Activated CD4-positive, alpha-beta T cell treated with anti-CD3 and anti-CD28 coated beads, Interleukin-2, amount 10 ng/mL, durations not matched to agents 7 days and 5 days (primary cell): ENCODE measurements around the gene CT45A10. TPM values are rescaled to one million over a fixed set of nuclear protein-coding genes. Genes with fewer than 3 reads are reported as not detected.
"Not testable (repeated sequence)": the region's sequence is repeated elsewhere in the genome, so short reads cannot be mapped to it uniquely, and the experiment has no call there.

Experiments
- CTCF ChIA-PET: fragments of 350-600 bp; sonication (Branson Sonifier 250); formaldehyde crosslinking; loops from one replicate; lab custom pipeline; 2021; ENCODE audit warnings: antibody characterized with exemption; lab: Charles Lee
- POLR2A ChIA-PET: fragments of 350-600 bp; sonication (Branson Sonifier 250); formaldehyde crosslinking; loops from one replicate; lab custom pipeline; 2021; ENCODE audit warnings: antibody characterized with exemption; lab: Charles Lee
- DNase-seq: peaks from one replicate; pipeline ENCODE4 v3.0.0-alpha.2; 2020
- H3K27ac Mint-ChIP-seq: one replicate; pipeline ENCODE4 v1.8.0; 2021; ENCODE audit warnings: mild to moderate bottlenecking, moderate library complexity, mixed read lengths
- H3K27me3 Mint-ChIP-seq: one replicate; pipeline ENCODE4 v1.8.0; 2021; ENCODE audit warnings: mixed read lengths
- H3K36me3 Mint-ChIP-seq: one replicate; pipeline ENCODE4 v1.8.0; 2021; ENCODE audit warnings: low read depth, mixed read lengths
- H3K4me1 Mint-ChIP-seq: one replicate; pipeline ENCODE4 v1.8.0; 2021; ENCODE audit warnings: mixed read lengths
- H3K4me3 Mint-ChIP-seq: one replicate; pipeline ENCODE4 v1.8.0; 2021; ENCODE audit warnings: mild to moderate bottlenecking, moderate library complexity, mixed read lengths
- H3K9me3 Mint-ChIP-seq: one replicate; pipeline ENCODE4 v1.8.0; 2021; ENCODE audit warnings: mixed read lengths
- total RNA-seq, 2 experiments: library from RNA; stranded (reverse); gene quantifications; one replicate each; pipeline ENCODE4 v1.2.3, GENCODE V29; 2021

CT45A10 gene
- total RNA-seq, 2 experiments from 2014 or later, result not detected

- CTCF ChIA-PET, DNase-seq, H3K36me3 Mint-ChIP-seq, POLR2A ChIA-PET, H3K27me3 Mint-ChIP-seq, H3K4me1 Mint-ChIP-seq, H3K27ac Mint-ChIP-seq, H3K4me3 Mint-ChIP-seq, H3K9me3 Mint-ChIP-seq: not testable (repeated sequence)
These were observed 38.8 kb downstream of the CT45A10 start, which contains the start of gene CT45A8 for GRCh38 chrX:135854438-135854837. TSS of gene CT45A8 (minus strand) at chrX:135854538. CDS start at chrX:135850783, 3,755 bp downstream.

GRCh38 chrX:135837180-135837579 lies 56.1 kb downstream of the CT45A10 start, which contains the start of gene CT45A7:
TSS of gene CT45A7 (minus strand) at chrX:135837280. CDS start at chrX:135833533, 3,747 bp downstream.
- H3K27me3 Mint-ChIP-seq, H3K4me3 Mint-ChIP-seq, H3K4me1 Mint-ChIP-seq, H3K9me3 Mint-ChIP-seq, H3K36me3 Mint-ChIP-seq, H3K27ac Mint-ChIP-seq, CTCF ChIA-PET, POLR2A ChIA-PET, DNase-seq: not testable (repeated sequence)

Other genes with a start within 250 kb of the CT45A10 start
- not detected for gene CT45A1, start 179.8 kb downstream of the CT45A10 start, total RNA-seq
- gene CT45A3, start 125.3 kb downstream of the CT45A10 start, total RNA-seq, result not detected
- not detected for gene CT45A5, start 107.9 kb downstream of the CT45A10 start, total RNA-seq
- not detected for gene CT45A6, start 90.7 kb downstream of the CT45A10 start, total RNA-seq
- gene CT45A2, start 73.4 kb downstream of the CT45A10 start, total RNA-seq, result not detected
- gene CT45A7, start 56.2 kb downstream of the CT45A10 start, total RNA-seq, result not detected
- gene CT45A8, start 38.9 kb downstream of the CT45A10 start, total RNA-seq, result not detected
- not detected for gene CT45A9, start 21.6 kb downstream of the CT45A10 start, total RNA-seq
- gene SAGE1, start 272 bp upstream of the CT45A10 start, total RNA-seq, result not detected
- 10 to 100 TPM; 19.1 to 23.1 TPM for gene MMGT1, start 80.5 kb upstream of the CT45A10 start, total RNA-seq
- gene SLC9A6, start 92.0 kb upstream of the CT45A10 start, total RNA-seq, result 10 to 100 TPM; 17.2 to 17.6 TPM